Chondrocyte (in vitro differentiated cells): Measurements from ENCODE around the gene DLG2. TPM values are rescaled to one million over a fixed set of nuclear protein-coding genes. Genes with fewer than 3 reads are reported as not detected.

Experiments used
- DNase-seq: peaks from one replicate; pipeline ENCODE4 v3.0.0; 2021; ENCODE audit warnings: mixed read lengths, low spot score
- H3K27ac Mint-ChIP-seq: one replicate; pipeline ENCODE4 v1.8.0; 2021; ENCODE audit warnings: mild to moderate bottlenecking, moderate library complexity, mixed read lengths; ENCODE audit not compliant: unreplicated experiment
- H3K27me3 Mint-ChIP-seq: 2 replicates; pipeline ENCODE4 v1.8.0; 2021; ENCODE audit warnings: low read depth, mixed read lengths
- H3K36me3 Mint-ChIP-seq: 2 replicates; pipeline ENCODE4 v1.8.0; 2021; ENCODE audit warnings: low read depth, mixed read lengths
- H3K4me1 Mint-ChIP-seq: 2 replicates; pipeline ENCODE4 v1.8.0; 2021; ENCODE audit warnings: low read depth, mild to moderate bottlenecking, mixed read lengths
- H3K4me3 Mint-ChIP-seq: one replicate; pipeline ENCODE4 v1.8.0; 2021; ENCODE audit warnings: mild to moderate bottlenecking, moderate library complexity, mixed read lengths; ENCODE audit not compliant: unreplicated experiment
- H3K9me3 Mint-ChIP-seq: 2 replicates; pipeline ENCODE4 v1.8.0; 2021; ENCODE audit warnings: low read depth, mixed read lengths
- total RNA-seq: library from RNA; stranded (reverse); gene quantifications from 3 replicates; pipeline ENCODE4 v1.2.1, GENCODE V29; 2021
- TF ChIP-seq, protein P1 (sequence below): fragments of 200-600 bp; sonication (generic); IDR thresholded peaks from 2 replicates; pipeline ENCODE4 v1.5.0; 2021; ENCODE audit warnings: antibody characterized with exemption, mild to moderate bottlenecking, moderate library complexity

DLG2 gene
- total RNA-seq, 1 donor from 2014 or later = 1.3 TPM

DNA sequence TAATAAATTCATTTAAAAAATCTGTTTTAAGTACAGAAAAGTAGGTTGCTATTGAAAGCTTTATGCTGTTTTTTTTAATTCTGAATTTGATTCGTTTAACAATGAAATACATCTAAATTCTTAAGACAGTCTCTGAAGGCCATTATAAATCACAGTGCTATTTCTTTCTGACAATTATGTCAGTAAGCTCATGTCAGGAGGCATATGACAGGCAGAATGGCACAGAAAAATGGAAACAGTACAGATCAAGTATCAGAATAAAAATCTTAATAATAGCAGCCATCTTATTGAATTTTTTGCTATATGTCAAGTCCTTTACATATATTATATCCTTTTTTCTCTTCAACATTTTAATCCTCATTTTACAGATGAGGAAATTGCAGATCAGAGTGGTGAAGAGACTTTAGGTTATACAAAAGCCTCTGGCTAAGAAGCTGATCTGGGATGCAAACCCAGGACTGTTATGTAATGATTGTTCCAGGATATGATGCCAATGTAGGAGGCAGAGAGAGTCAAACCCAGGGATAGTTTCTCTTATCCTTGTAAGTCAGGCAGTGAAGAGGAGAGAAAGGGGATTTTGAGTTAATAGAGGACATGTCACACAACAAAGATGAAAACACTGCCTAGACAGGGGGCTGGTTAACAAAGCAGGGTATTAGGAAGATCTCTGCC is 2057.9 kb downstream of the DLG2 start:
- Mint-ChIP-seq H3K9me3 (no peaks in the 10 kb centered on the region), H3K4me3 (no peak overlapping the region), H3K36me3 (no peaks in the 10 kb centered on the region), H3K4me1 (no peaks in the 10 kb centered on the region), H3K27me3 (peaks cover 24% of the 10 kb centered on the region), H3K27ac (no peak overlapping the region)
- DNase-seq = no peak
- TF ChIP-seq, protein P1, sequence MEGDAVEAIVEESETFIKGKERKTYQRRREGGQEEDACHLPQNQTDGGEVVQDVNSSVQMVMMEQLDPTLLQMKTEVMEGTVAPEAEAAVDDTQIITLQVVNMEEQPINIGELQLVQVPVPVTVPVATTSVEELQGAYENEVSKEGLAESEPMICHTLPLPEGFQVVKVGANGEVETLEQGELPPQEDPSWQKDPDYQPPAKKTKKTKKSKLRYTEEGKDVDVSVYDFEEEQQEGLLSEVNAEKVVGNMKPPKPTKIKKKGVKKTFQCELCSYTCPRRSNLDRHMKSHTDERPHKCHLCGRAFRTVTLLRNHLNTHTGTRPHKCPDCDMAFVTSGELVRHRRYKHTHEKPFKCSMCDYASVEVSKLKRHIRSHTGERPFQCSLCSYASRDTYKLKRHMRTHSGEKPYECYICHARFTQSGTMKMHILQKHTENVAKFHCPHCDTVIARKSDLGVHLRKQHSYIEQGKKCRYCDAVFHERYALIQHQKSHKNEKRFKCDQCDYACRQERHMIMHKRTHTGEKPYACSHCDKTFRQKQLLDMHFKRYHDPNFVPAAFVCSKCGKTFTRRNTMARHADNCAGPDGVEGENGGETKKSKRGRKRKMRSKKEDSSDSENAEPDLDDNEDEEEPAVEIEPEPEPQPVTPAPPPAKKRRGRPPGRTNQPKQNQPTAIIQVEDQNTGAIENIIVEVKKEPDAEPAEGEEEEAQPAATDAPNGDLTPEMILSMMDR = no peak

DNA sequence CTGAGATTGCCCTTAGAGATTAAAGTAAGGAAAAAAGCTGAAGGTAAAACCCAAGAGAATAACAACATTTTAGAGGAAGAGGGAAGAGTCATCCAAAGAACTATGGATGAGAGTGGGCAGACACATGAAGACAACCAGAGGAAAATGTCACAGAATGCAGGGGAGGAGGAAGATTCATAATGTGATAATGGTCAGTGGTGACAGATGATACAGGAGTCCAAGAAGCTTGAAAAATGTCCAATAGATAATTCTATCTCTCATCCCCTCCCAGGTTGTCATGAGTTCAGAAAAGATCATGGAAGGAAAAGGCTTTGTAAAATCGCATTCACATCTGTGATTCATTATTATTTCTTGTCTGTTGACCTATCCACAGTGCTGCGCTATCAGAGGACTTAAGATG is 2058.6 kb downstream of the DLG2 start:
- Mint-ChIP-seq H3K4me1 (no peaks in the 10 kb centered on the region), H3K36me3 (no peaks in the 10 kb centered on the region), H3K4me3 (no peak overlapping the region), H3K27ac (no peak overlapping the region), H3K9me3 (no peaks in the 10 kb centered on the region), H3K27me3 (peaks cover 19% of the 10 kb centered on the region)
- TF ChIP-seq, protein P1 = no peak
- no peak for DNase-seq

DNA sequence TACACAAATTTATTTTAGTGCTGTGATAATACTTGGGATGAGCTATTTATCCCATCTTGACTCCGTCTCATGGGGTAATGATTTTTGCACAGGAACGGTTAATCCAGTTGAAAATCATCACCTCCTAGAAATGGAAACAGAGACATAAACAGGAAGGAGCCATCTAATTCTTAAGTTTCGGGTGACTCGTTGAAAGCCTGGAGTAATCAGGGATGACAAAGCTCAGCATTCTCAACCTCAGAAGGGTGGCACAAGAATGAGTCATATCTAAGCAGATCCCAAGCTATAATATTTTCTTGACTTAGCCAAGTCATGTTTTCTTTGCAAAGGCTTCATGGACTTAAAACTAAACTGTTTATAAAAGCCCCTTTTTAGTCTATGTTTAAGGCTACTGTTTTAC is 2060.2 kb downstream of the DLG2 start:
- no peak overlapping the region for H3K4me3 Mint-ChIP-seq
- no peaks in the 10 kb centered on the region for H3K9me3 Mint-ChIP-seq
- no peak for DNase-seq
- TF ChIP-seq, protein P1 = no peak
- H3K27ac Mint-ChIP-seq = no peak overlapping the region
- peaks cover 15% of the 10 kb centered on the region for H3K27me3 Mint-ChIP-seq
- H3K4me1 Mint-ChIP-seq = no peaks in the 10 kb centered on the region
- no peaks in the 10 kb centered on the region for H3K36me3 Mint-ChIP-seq

DNA sequence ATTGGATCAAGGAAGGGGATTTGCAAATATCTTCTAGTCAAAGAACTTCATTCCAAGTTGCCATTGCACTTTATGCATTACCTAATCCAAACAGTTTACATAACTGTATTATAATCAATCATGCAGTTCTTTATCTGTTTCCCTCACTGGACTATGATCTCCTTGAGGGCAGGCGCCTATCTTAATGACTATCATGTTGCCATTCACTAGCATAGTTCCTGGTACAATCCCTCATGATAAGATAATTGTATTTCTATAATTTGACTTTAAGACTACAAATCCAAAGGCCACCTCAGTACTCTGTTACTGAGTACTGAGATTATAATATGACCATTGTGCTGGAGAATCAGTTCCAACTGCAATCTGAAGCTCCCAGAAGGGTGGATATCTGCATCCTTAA is 2062.3 kb downstream of the DLG2 start:
- peaks cover under 1% of the 10 kb centered on the region for H3K9me3 Mint-ChIP-seq
- TF ChIP-seq, protein P1 = no peak
- H3K4me1 Mint-ChIP-seq = no peaks in the 10 kb centered on the region
- H3K27ac Mint-ChIP-seq = no peak overlapping the region
- no peak for DNase-seq
- peaks cover 11% of the 10 kb centered on the region for H3K27me3 Mint-ChIP-seq
- H3K4me3 Mint-ChIP-seq = no peak overlapping the region
- no peaks in the 10 kb centered on the region for H3K36me3 Mint-ChIP-seq

DNA sequence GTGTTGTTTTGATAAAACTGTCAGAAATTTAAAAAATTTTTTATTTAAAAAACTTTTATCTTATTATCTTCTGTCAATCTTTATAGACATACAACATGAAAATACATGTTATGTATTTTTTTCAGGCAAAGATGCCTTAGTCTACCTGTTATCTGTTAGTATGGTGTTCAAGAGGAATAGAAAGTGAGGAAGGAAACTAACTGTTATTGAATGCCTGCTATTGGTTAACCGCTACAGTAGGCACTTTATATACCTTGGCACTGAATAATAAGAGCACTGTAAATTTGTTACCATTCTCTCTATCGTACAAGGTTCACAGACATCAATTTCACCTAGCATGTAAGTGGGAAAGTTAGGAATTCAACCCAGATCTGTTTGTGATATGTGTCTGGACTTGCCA is 2068.9 kb downstream of the DLG2 start:
- Mint-ChIP-seq H3K9me3 (peaks cover 2% of the 10 kb centered on the region), H3K36me3 (no peaks in the 10 kb centered on the region), H3K27ac (no peak overlapping the region), H3K4me1 (no peaks in the 10 kb centered on the region), H3K27me3 (peaks cover 5% of the 10 kb centered on the region), H3K4me3 (no peak overlapping the region)
- no peak for DNase-seq
- TF ChIP-seq, protein P1 = no peak
